Heart right ventricle (tissue), 16 donors: ENCODE measurements around the gene GSPT1. TPM values are rescaled to one million over a fixed set of nuclear protein-coding genes. Genes with fewer than 3 reads are reported as not detected.
A peak's percentile ranks its signal among the peaks of the same experiment; 100 is the strongest.
"Not testable (repeated sequence)": the region's sequence is repeated elsewhere in the genome, so short reads cannot be mapped to it uniquely, and the experiment has no call there.

ENCODE experiments used
- ATAC-seq, 8 donors: fragments of 200-7000 bp; cut with Tn5 transposase; one replicate each; pipeline ENCODE4 v1.9.1; 2020; ENCODE audit warnings: mild to moderate bottlenecking in 8 of 8, moderate library complexity in 8 of 8, moderate number of reproducible peaks in 1 of 8
- DNase-seq, 2 donors: peaks; one replicate each; pipeline ENCODE4 v3.0.0-alpha.2; 2020
- H3K27ac ChIP-seq, 10 donors: fragments of 200-600 bp; sonication (generic) in 2 of 10; one replicate each; pipeline versions ENCODE4 v1.5.0 to v1.8.0; 2020 to 2022; ENCODE audit warnings: mild to moderate bottlenecking in 3 of 10
- H3K27me3 ChIP-seq, 7 donors: fragments of 200-600 bp; one replicate each; pipeline ENCODE4 v1.8.0; 2021 to 2022; ENCODE audit warnings: mild to moderate bottlenecking in 2 of 7
- H3K36me3 ChIP-seq, 9 donors: fragments of 200-600 bp; sonication (generic) in 1 of 9; one replicate each; pipeline versions ENCODE4 v1.5.0 to v1.8.0; 2020 to 2022; ENCODE audit warnings: mild to moderate bottlenecking in 2 of 9
- H3K4me1 ChIP-seq, 9 donors: fragments of 200-600 bp; sonication (generic) in 1 of 9; one replicate each; pipeline versions ENCODE4 v1.5.0 to v1.8.0; 2020 to 2022; ENCODE audit warnings: mild to moderate bottlenecking in 4 of 9
- H3K4me3 ChIP-seq, 10 donors: fragments of 200-600 bp; sonication (generic) in 2 of 10; one replicate each; pipeline versions ENCODE4 v1.5.0 to v1.8.0; 2020 to 2022; ENCODE audit warnings: mild to moderate bottlenecking in 7 of 10, moderate library complexity in 2 of 10
- H3K9me3 ChIP-seq, 11 donors: fragments of 200-600 bp in 10 of 11; sonication (generic) in 2 of 11; one replicate each; pipeline versions ENCODE4 v1.5.0 to v1.8.0; 2013 to 2022; ENCODE audit warnings: mild to moderate bottlenecking in 2 of 11, control low read depth in 1 of 11, moderate library complexity in 1 of 11
- WGBS, 2 donors: extraction: QIAGEN DNeasy Blood & Tissue Kit; methylation state at CpG; one replicate each; pipeline ENCODE4 v1.1.7; 2013; ENCODE audit warnings: inconsistent platforms in 1 of 2; 5-methylcytosine and 5-hydroxymethylcytosine counted together
- intact Hi-C, 10 donors: fragments of 100-400 bp; cut with DNase I; formaldehyde crosslinking; loops; one replicate each; pipeline versions ENCODE4 v1.11.1 to v1.14.2; 2022
- polyA plus RNA-seq, 2 donors: library from polyadenylated mRNA; stranded (reverse); fragments of 200-250 nt; gene quantifications; one replicate each; pipeline ENCODE4 v1.2.3, GENCODE V29; 2013
- total RNA-seq, 10 donors: library from RNA; stranded (reverse); fragmentation: NEBNext Ultra II Directional in 3 of 10; extraction: Animal tissue kit (Norgen Biotek cat#: 25700) in 3 of 10; gene quantifications; one replicate each; pipeline versions ENCODE4 v1.2.1 to v1.2.4, GENCODE V29; 2021 to 2023
- TF ChIP-seq, protein P1 (sequence below), 9 donors: fragments of 200-600 bp; sonication (generic) in 2 of 9; IDR thresholded peaks; one replicate each; pipeline versions ENCODE4 v1.5.0 to v1.8.0; 2021 to 2022; ENCODE audit warnings: antibody characterized with exemption in 9 of 9, mild to moderate bottlenecking in 5 of 9, moderate library complexity in 1 of 9
- donor health status: Arrhythmogenic right ventricular cardiomyopathy.
- donor health status: ischemic (EF 13 %, LVEDD 7.1; RV severe dilation, severe dysfunction).
- donor health status: healthy with polysubstance abuse.
- donor health status: DM: no; HTN: yes; CAD: no.
- donor health status: DM: no; HTN: no; CAD: no.
- donor health status: ischemic (EF 25% LVEDD 6.9; RV normal size, moderate dysfunction).
- donor health status: ischemic (EF 25% LVEDD 5.7; RV mildly dilated, moderate dysfunction).
- donor health status: healthy.
- donor health status: DM: yes; HTN: yes; CAD: no.
- donor health status: Ischemic cardiomyopathy.
- donor health status: ischemic (EF 35%, LVEDD 5.7; RV mildly dilated, moderate dysfunction).
- donor health status: nonischemic (EF 11% LVEDD 7.7; RV severe dilation, severe dysfunction).
- donor health status: DM: yes; HTN: yes; CAD: no.
- donor health status: PGD.
- donor health status: ischemic (EF 29% LVEDD 5.4; RV normal size, mild dysfunction).
- donor health status: nonischemic (EF 23%, LVEDD 6.1; RV moderate dilation, normal function).

The GSPT1 gene
- total and polyA plus RNA-seq, 12 donors, result 17.0 to 117 (median 92.3) TPM

GRCh38 chr16:11949527-11949926, 33.8 kb upstream of the GSPT1 start:
- Histone ChIP-seq H3K4me3 (no peak overlapping the region), H3K27ac (no peak overlapping the region), H3K4me1 (no peaks in the 10 kb centered on the region), H3K9me3 (no peaks in the 10 kb centered on the region), H3K27me3 (peaks cover 0 to 8% (median 0%) of the 10 kb centered on the region in 7 donors), H3K36me3 (no peaks in the 10 kb centered on the region)
- ATAC-seq (peak in 6 of 8 donors; percentile 48 to 81 (median 64)), DNase-seq (peak in 1 of 2 donors; percentile 23)
- 11% methylated on average over 4 of the region's 4 CpGs for WGBS, 2 donors
- TF ChIP-seq, protein P1, sequence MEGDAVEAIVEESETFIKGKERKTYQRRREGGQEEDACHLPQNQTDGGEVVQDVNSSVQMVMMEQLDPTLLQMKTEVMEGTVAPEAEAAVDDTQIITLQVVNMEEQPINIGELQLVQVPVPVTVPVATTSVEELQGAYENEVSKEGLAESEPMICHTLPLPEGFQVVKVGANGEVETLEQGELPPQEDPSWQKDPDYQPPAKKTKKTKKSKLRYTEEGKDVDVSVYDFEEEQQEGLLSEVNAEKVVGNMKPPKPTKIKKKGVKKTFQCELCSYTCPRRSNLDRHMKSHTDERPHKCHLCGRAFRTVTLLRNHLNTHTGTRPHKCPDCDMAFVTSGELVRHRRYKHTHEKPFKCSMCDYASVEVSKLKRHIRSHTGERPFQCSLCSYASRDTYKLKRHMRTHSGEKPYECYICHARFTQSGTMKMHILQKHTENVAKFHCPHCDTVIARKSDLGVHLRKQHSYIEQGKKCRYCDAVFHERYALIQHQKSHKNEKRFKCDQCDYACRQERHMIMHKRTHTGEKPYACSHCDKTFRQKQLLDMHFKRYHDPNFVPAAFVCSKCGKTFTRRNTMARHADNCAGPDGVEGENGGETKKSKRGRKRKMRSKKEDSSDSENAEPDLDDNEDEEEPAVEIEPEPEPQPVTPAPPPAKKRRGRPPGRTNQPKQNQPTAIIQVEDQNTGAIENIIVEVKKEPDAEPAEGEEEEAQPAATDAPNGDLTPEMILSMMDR (IDR thresholded peaks at IDR 0.05), result peak; percentile 13 to 62 (median 52)
- intact Hi-C loops, result loop anchor here in 6 of 10 donors (1.0 to 5.0 kb wide), 3 partner anchors 118 to 119 kb away; no protein-coding TSS in a partner anchor

DNA sequence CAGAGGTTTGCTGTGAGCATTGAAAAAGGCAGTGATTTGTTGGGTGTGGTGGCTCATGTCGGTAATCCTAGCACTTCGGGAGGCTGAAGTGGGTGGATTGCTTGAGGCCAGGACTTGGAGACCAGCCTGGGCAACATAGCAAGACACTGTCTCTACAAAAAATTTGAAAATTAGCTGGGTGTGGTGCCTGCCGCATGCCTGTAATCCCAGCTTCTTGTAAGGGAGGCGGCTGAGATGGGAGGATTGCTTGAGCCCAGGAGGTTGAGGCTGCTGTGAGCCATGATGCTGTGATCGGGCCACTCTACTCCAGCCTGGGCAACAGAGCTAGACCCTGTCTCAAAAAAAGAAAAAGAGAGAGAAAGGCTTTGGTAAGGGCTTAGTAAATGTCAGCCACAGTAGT, 33.1 kb upstream of the GSPT1 start:
- H3K4me3 ChIP-seq, result no peak overlapping the region
- TF ChIP-seq, protein P1 (IDR thresholded peaks at IDR 0.05), result no peak
- DNase-seq (no peak), ATAC-seq (no peak)
- 93 to 95% methylated on average over 5 of the region's 5 CpGs for WGBS, 2 donors
- H3K27ac ChIP-seq, result no peak overlapping the region
- H3K36me3 ChIP-seq, result no peaks in the 10 kb centered on the region
- no peaks in the 10 kb centered on the region for H3K9me3 ChIP-seq
- no peaks in the 10 kb centered on the region for H3K4me1 ChIP-seq
- peaks cover 0 to 8% (median 0%) of the 10 kb centered on the region in 7 donors for H3K27me3 ChIP-seq
- intact Hi-C loops, result loop anchor here in 6 of 10 donors (1.0 to 5.0 kb wide), 3 partner anchors 118 to 120 kb away; no protein-coding TSS in a partner anchor

GRCh38 chr16:11946433-11946832, 30.7 kb upstream of the GSPT1 start:
- Histone ChIP-seq H3K4me3 (no peak overlapping the region), H3K4me1 (no peaks in the 10 kb centered on the region), H3K27ac (no peak overlapping the region), H3K36me3 (no peaks in the 10 kb centered on the region), H3K27me3 (peaks cover 0 to 8% (median 0%) of the 10 kb centered on the region in 7 donors), H3K9me3 (no peaks in the 10 kb centered on the region)
- intact Hi-C loops, result loop anchor here in 2 of 10 donors (5.0 kb wide), 1 partner anchor 121 kb away; no protein-coding TSS in a partner anchor
- DNase-seq (no peak), ATAC-seq (no peak)
- TF ChIP-seq, protein P1 (IDR thresholded peaks at IDR 0.05), result no peak
- WGBS, 2 donors, result 83 to 95% methylated on average over 3 of the region's 3 CpGs

- 94% methylated on average over 3 of the region's 4 CpGs for WGBS, 2 donors
- intact Hi-C loops, H3K27me3 ChIP-seq: not testable (repeated sequence)
Measured at GRCh38 chr16:11941945-11942344, 26.2 kb upstream of the GSPT1 start, which contains the start of gene NPIPB2. TSS of gene NPIPB2 (minus strand) at chr16:11942045. CDS start at chr16:11942045, 0 bp downstream.

DNA sequence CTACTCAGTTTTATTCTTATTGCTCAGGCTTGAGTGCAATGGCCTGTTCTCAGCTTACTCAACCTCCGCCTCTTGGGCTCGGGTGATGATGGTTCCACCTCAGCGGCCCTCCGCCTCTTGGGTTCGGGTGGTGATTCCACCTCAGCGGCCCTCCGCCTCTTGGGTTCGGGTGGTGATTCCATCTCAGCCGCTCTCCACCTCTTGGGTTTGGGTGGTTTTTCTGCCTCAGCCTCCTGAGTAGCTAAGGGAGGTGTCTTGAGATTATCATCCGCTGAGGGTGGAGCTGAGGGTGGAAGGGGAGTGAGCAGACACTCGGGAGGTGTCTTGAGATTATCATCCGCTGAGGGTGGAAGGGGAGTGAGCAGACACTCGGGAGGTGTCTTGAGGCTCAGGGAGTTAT, 11.6 kb upstream of the GSPT1 start:
- H3K4me1 ChIP-seq, DNase-seq, H3K9me3 ChIP-seq, intact Hi-C loops, H3K27me3 ChIP-seq, ATAC-seq, H3K4me3 ChIP-seq, H3K36me3 ChIP-seq, H3K27ac ChIP-seq: not testable (repeated sequence)
- 74 to 82% methylated on average over 13 of the region's 13 CpGs for WGBS, 2 donors

More at GRCh38 chr16:11941945-11942344, 26.2 kb upstream of the GSPT1 start, which contains the start of gene NPIPB2:
- H3K9me3 ChIP-seq, H3K36me3 ChIP-seq, H3K4me1 ChIP-seq, ATAC-seq, H3K27ac ChIP-seq, DNase-seq, H3K4me3 ChIP-seq: not testable (repeated sequence)

- H3K36me3 ChIP-seq, DNase-seq, H3K4me3 ChIP-seq, H3K27ac ChIP-seq, ATAC-seq, H3K4me1 ChIP-seq, H3K9me3 ChIP-seq, intact Hi-C loops, H3K27me3 ChIP-seq: not testable (repeated sequence)
- 85 to 87% methylated on average over 10 of the region's 10 CpGs for WGBS, 2 donors
Measured at GRCh38 chr16:11924046-11924445, 8.3 kb upstream of the GSPT1 start.
